HG03354 (cell line): Measurements from ENCODE around the gene SNRPA.

Experiments used
- ATAC-seq: cut with Tn5 transposase; IDR thresholded peaks from one replicate; pipeline ENCODE4 v1.9.1; 2021; ENCODE audit warnings: mild to moderate bottlenecking; ENCODE audit not compliant: unreplicated experiment, poor library complexity, severe bottlenecking

Gene SNRPA

GRCh38 chr19:40750874-40751537 lies at the start of gene SNRPA:
SNRPA (plus strand) TSS chr19:40751203; CDS start chr19:40751409, 206 bp downstream.
- peak; percentile 67 for ATAC-seq

GRCh38 chr19:40701758-40702157 lies 49.2 kb upstream of the SNRPA start:
- no peak for ATAC-seq

GRCh38 chr19:40702337-40703012 lies 48.5 kb upstream of the SNRPA start:
- no peak for ATAC-seq

- no peak for ATAC-seq
Measured at GRCh38 chr19:40703029-40703755, 47.8 kb upstream of the SNRPA start.

- no peak for ATAC-seq
Measured at GRCh38 chr19:40704491-40705361, 46.3 kb upstream of the SNRPA start.

GRCh38 chr19:40705362-40705651 lies 45.7 kb upstream of the SNRPA start:
- ATAC-seq, result no peak

GRCh38 chr19:40705950-40706619 lies 44.9 kb upstream of the SNRPA start:
- ATAC-seq, result no peak

DNA sequence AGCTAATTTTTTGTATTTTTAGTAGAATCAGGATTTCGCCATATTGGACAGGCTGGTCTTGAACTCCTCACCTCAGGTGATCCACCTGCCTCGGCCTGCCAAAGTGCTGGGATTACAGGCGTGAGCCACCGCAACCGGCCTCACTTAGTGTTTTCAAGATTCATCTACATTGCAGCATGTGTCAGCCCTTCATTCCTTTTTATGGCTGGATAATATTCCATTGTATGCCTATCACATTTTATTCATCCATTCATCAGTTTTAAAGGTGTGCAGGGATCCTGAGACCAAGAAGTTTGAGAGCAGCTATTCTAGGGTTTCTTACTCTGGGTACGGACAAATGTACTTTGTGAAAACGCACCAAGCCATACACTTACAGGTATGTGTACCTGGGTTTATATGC lies 43.4 kb upstream of the SNRPA start:
- no peak for ATAC-seq

DNA sequence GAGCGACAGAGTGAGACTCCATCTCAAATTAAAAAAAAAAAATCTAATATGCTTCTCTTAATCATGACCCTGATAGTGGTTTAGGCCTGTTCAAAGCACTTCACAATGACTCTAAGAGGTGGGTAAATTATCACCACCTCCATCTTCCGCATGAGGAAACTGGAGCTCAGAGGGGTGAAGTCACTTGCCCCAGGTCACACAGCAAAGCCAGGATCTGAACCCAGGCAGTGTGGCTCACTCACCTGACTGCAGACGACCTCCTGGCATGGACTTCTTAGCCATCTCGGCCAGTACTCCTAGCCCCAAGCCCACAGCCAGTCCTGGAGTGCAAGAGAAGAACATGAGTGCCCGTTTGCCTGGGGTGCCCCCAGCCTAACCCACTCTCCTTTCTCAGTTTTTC lies 41.2 kb upstream of the SNRPA start:
- ATAC-seq, result no peak

DNA sequence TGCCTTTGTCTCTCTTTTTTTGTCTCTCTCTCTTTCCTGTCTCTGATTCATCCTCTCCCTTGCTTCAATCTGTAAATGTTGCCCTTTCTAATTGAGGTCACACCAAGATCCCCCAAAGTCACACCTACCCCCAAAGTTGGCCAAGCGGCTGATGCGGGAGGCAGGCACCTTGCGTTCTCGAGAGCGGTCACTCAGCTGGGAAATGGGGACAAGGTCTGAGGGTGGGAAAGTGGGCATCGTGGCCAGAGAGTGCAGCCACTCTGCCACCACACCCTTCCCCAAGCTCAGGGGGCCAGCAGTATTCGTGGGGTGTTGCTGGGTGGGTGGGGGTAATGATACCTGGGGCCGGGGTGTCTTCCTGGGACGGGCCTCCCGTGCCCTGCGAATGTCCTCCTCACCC lies 37.1 kb upstream of the SNRPA start:
- no peak for ATAC-seq

DNA sequence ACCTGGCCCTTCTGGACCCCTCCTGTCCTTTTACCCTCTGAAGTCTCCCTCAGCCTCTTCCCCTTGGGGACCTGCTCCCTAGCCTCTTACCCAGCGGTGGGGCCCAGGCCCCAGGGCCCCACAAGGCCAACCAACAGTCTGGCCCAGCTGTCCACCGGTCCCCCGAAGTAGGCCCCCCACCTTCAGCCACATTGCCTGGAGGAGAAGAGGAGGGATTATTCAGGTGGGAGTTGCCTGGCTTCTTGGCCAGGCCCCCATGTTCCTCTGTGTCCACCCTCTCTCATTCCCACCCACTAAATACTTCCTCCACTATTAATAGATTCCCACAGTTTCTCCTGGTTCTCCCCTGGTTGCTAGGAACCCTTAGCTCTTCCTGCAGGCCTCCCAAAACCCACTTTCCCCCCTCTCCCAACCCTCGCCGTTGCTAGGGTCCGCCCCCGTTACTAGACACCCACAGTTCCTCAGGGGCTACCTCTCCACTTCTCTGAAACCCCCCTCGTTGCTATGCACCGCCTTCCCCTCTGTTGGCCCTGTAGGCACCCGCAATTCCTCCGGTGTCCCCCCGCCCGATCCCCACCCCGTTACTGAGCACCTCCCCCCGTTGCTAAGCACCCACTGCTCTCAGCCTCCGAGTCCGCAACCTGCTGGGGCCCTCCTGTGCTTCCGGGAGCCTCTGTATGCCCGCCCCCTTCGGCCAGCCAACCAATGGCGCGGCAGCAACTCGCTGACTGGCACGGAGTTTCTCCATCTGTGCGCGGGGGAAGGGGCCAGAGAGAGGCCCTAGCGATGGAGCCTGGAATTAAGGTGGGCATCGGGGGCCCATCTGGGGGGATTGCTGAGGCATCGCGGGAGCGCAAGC lies 36.3 kb upstream of the SNRPA start:
- peak; percentile 66 for ATAC-seq

DNA sequence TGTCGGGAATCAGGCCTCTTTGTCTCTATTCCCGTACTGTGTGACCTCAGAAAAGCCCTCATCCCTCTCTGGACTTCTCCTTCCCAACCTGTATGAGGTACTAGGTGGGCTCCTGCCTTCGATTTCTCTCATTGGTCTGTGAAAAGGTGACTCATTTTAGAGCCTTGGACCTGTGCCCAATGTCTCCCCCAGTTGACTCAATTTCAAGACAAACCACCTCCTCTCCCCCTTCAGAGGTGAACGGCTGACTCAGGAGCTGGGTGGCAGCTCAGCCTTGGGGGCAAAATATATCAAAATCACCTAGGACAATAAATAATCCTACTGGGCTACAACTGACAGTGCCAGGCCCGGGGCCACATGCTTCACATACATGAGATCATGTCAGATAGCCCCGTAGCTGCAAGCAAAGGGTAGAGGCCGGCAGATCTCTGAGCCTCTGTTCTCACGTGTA lies 34.9 kb upstream of the SNRPA start:
- no peak for ATAC-seq

GRCh38 chr19:40716482-40717324 lies 34.3 kb upstream of the SNRPA start, which contains the start of the genes COQ8B and ITPKC:
COQ8B (minus strand) TSS chr19:40716886; CDS start chr19:40714632, 2,254 bp downstream.
ITPKC (plus strand) TSS chr19:40717112; CDS start chr19:40717136, 24 bp downstream.
- peak; percentile 69 for ATAC-seq

- ATAC-seq, result peak; percentile 1
Measured at GRCh38 chr19:40717325-40717879, 33.6 kb upstream of the SNRPA start.

DNA sequence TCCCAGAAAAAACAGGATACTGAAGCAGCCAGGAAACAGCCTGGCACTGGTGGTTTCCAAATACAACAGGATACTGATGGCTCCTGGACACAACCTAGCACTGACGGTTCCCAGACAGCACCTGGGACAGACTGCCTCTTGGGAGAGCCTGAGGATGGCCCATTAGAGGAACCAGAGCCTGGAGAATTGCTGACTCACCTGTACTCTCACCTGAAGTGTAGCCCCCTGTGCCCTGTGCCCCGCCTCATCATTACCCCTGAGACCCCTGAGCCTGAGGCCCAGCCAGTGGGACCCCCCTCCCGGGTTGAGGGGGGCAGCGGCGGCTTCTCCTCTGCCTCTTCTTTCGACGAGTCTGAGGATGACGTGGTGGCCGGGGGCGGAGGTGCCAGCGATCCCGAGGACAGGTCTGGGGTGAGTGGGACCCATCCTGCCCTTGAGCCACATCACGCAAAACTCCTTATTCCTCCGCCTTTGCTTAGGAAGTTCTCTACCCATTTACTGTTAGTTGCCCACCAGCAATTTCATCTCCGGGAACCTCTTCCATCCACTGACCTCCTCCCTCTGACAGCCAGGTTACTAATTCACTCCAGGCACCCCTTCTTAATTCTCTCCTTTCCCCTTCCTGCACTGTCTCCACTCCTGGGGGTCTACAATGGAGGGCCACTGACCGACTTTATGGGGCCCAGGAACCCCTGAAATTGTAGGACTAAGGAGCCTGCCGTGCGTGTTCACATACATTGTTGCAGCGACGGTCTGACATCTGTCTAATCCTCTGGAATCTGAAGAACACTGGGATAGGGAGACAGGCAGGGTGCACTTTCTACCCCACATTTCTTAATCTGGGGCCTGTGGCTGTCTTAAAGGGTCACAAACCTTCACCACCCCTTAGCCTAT lies 32.9 kb upstream of the SNRPA start:
- ATAC-seq, result no peak

DNA sequence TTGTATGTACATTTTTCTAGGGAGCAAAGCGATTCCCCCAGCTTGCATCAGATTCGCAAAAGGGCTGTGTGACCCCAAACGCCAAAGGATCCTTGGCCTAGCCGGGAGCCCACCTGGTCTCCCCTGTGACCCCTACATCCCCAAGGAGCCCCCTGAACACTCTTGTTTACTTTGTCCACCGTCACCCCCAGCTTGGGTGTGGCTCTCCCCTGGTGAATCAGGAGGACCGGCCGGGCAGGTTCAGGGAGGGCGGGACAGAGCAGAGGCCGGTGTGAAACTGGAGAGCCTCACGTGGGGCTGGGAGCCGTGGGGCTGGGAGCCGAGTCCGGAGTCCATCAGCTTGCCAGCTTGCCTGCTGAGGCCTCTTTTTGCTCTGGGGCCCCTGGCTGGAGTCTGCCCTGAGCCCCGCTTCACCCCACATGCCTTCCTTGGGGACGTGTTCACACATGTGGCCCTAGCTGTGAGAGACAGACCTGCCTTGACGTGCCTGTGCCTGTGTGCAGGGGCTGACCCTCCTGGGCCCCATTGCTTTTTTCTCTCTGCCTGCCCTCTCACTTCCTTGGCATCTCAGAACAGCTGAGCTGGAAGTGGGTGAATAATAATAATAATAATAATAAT lies 32.1 kb upstream of the SNRPA start:
- ATAC-seq, result no peak
